HG02610 (cell line): ENCODE measurements around the gene ARGFX.
A peak's percentile ranks its signal among the peaks of the same experiment; 100 is the strongest.
"Not testable (repeated sequence)": the region's sequence is repeated elsewhere in the genome, so short reads cannot be mapped to it uniquely, and the experiment has no call there.

Experiments used
- ATAC-seq: cut with Tn5 transposase; IDR thresholded peaks from one replicate; pipeline ENCODE4 v1.9.1; 2021; ENCODE audit warnings: mild to moderate bottlenecking, moderate library complexity; ENCODE audit not compliant: unreplicated experiment

Gene ARGFX

DNA sequence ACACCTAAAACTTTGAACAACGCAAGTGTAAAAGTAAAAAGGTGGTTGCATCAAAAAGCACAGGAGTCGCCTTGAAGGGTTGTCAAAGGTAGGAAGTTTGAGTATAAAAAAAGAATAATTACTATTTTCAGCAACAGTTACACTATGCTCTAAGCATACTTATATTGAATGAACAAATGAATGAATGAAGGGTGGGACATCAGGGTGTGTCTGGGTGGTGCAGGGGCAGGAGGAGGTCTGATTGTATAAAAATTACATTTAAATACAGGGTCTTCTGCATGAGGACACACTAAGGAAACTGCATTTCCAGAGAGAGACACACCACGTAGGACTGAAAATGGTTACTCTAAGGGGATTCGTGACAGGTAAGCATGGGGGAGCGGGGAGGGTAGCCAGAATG, at the start of gene ARGFX:
TSS of gene ARGFX (plus strand) at position 301 of the 400 bp plus-strand sequence. CDS start 2,765 bp downstream, outside the sequence.
- no peak for ATAC-seq

DNA sequence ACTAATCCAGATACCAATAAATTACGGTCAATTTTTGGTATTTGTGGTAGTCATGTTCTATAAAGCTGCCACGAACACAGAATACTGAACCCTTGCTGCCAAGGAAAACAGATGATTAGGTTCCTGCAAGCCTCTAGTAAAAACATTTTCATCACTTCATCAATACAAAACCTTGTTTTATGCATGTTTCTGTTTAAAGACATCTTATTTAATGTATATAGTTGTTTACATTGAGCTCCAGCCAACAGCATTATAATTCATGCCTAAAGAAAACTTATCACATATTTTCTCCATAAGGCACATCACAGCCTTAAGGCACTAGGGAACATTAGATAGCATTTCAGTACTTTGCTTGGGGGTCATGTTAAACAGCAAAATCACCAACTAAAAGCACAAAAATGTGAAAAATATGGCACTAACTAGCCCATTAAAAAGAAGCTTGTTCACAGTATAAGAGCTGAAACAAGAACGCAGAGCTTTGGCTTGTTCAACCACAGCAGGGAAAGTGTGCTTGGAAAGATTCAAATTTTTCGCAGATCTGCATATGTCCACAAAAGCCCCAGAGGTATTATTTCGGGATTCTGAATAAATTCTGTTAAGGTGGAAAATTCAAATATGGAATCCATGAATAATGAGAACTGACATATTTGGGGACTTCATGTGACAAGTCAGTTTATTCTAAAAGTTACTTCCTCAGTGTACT, 49.6 kb upstream of the ARGFX start:
- no peak for ATAC-seq

DNA sequence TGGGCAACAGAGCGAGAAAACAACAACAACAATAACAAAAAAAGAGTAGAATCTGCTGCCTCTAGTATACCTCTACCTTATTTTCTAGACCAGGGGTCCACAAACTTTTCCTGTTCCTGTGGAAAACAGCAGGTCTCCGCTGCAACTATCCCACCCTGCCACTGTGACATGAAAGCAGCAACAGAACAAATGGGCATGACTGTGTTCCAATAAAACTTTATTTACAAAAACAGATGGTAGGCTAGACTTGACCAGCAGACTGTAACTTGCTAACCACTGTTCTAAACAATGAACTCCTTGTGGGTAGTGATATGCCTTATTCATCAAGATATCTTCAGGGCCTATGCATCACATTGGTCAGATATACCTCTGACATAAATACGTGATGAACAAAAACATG, 47.2 kb upstream of the ARGFX start:
- ATAC-seq: no peak

DNA sequence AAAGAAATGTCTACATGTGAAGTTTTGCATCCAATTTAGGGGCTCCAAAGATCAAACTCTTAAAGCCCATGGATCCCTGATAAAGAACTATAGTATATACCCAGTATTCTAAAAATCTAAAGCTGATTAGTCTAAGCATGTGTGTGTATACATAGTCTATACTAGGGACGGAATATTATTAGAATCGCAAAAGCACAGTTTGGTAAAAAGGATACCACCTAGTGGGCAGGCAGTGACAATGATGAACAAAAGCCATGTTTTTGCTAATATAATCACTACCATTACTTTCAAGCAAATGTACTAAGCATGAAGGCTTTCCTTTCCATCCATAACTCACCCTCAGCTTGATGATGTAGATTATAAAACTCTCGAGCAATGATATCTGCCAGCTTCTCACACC, 38.4 kb upstream of the ARGFX start:
- no peak for ATAC-seq

DNA sequence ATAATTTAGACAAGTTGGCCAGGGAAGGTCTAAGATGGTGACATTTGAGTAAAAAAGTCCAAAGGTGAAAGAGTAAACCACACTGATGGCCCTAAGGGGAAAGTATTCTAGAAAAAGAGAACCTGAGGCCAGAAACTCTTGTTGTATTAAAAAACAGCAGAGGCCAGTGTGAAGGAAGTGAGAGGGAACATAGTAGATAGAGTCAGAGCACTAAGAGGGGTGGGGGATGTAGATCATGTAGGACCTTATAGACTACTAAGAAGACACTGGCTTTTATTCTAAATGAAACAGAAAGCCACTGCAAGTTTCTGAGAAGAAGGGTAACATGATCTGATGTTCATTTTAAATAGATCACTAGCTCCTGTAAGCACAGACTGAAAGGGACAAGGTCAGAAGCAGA, 36.5 kb upstream of the ARGFX start:
- ATAC-seq: no peak

DNA sequence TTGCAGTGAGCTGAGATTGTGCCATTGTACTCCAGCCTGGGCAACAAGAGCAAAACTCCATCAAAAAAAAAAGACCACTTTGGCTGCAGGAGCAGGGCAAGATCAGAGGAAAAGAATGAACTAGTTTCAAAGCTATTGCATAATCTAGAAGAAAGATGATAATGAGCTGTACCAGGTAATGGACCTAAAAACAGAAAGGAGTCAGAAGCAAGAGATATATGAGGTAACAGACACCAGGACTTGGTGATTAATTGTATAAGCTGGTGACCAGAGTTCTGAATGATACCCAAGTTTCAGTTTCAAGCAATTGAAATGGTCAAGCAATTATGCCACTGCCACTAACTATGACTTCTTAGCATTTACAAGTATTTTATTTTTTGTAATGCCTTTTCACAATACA, 24.8 kb upstream of the ARGFX start:
- no peak for ATAC-seq

DNA sequence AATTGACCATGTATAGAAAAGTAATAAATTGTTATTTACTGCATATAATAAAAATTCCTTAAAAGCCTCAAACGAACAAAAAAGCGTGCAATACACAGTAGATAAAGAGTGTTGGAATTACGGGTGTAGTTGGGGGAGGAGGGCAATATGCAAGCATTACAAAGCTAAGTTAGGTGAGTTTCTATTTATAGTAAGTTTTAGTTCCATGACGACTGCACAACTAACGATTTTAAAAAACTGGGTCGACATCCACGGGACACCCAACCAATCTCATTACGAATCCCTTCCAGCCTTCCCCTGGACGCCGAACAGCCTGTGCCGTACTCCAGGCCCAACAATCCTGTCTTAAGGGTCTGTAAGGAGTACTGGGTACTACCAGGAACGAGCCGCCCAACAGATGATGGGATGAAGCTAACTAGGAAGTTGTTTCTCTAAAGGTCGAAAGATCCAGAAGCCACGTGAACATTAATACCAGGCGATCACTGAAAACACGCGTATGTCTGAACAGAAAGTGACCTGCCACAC, 22.6 kb upstream of the ARGFX start:
- no peak for ATAC-seq

DNA sequence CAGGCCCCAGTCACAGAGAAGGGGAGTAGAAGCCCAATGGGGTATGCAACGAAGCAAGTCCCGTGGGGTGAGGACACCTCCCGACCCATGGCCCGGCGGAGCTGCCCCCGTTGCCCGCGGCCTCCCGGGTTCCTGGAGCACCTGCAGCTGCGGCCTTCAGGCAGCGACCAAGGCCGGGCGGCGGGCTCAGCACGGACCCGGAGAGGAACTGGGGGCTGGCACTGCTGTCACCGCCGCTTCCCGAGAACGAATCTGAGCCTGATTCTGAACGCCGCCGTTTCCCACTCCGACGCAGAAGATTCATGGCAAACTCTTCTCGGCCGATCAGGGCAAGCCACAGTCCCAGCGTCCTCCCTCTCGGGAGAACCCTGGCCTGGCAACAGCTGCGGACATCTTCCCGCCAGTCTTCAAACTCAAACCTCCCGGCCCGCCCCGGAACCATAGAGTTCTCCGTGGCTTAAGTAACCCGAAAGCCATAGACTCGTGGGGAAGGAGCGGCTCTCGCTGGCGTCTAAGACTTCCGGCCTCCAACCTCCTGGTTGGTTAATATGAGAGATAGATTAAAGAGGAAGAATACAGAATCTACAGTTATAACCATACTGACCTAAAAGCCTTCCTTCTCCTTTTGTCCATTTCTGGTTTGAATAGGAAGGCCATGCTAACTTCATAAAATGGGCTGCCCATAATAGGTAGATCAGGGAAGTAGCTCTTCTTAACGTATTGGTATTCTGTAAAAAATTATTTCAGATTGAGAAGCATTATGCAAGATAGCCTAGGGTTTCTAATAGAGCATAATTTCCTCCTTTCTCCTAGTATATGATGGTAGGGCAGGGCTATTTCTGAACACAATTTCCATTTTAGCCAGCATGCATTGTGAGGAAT, 21.9 kb upstream of the ARGFX start, which contains the start of gene POLQ:
TSS of gene POLQ (minus strand) at position 415 of the 882 bp plus-strand sequence. CDS start at position 304, 111 bp downstream.
- peak; percentile 87 for ATAC-seq

DNA sequence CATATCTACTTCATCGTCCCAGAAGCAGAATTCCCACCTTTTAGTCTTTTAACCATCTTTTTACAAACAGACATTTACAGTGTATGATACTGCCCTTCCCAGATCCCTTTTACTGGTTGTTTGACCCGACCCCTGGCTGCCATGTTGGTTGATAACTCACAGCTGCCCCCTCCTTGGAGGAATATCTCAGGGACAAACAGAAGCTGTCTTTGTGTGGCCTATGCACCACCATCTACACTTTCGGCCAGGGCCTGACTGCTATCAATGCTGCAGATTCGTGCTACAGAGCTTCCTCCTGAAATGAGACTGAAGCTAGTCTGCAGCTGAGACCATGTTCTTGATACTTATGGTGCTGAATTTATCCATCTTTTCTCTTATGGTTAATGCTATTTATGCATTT, 15.4 kb upstream of the ARGFX start:
- no peak for ATAC-seq

DNA sequence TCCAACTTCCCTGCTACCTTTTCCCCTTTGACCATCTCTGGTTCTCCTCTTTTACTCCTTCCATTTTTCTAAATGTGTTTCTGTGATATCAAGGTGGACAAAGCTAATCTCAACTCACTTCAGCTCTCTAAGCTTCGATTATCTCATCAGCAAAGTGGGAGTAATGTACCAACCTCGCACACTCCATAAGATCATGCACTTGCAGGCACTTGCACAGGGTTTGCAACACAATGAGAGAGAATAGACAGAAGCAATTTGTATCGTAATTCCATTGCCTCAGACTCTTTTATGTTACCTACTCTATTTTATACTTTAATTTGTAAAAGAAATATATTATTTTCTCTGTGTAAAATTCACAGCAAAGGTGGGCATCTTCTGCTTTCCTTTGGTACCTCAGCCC, 15.0 kb upstream of the ARGFX start:
- no peak for ATAC-seq

DNA sequence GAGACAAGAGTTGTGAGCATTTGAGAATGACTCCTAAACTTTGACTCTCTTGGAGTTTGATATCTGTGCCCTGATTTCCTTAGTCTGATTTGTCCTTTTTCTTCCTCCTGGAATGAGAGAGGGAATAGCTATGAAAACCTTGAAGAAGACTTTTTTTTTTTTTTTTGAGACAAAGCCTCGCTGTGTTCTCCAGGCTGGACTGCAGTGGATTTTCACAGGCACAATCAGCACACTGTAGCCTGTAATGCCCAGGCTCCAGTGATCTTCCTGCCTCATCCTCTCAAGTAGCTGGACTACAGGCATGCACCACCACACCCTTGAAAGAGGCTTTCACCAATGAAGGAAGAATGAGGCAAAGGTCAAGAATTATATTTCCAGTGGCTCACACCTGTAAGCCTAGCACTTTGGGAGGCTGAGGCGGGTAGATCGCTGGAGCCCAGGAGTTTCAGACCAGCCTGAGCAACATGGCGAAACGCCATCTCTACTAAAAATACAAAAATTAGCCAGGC, 10.3 kb upstream of the ARGFX start:
- no peak for ATAC-seq

DNA sequence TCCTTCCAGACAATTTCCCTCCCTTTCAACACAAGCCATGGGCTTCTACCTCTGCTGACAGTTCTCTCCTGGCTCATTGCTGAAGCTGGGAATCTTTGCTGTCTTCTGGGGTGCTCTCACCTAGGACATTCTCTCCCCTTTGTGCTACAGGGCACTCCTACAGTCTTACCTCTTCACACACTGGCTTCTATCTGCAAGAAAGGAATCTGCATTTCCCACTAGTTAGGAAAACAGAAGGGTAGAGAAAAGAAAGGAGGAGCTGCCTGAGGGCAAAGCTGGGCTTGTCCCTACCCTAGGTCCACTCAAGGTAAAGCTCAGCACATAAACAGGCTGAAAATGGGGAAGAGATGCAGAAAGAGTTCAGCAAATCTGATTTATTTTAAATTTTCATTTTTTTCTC, 5.6 kb upstream of the ARGFX start:
- ATAC-seq: no peak

DNA sequence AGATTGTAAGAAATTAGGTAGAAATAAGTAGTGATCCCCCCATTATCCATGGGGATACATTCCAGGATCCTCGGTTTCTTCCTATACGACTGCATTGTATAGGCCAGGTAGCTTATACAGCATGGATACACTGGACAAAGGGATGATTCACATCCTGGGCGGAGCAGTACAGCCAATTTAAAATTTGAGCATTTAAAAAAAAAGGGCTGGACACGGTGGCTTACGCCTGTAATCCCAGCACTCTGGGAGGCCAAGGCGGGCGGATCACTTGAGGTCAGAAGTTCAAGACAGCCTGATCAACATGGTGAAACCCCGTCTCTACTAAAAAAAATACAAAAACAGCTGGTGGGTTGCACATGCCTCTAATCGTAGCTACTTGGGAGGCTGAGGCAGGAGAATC, 976 bp upstream of the ARGFX start:
- no peak for ATAC-seq

DNA sequence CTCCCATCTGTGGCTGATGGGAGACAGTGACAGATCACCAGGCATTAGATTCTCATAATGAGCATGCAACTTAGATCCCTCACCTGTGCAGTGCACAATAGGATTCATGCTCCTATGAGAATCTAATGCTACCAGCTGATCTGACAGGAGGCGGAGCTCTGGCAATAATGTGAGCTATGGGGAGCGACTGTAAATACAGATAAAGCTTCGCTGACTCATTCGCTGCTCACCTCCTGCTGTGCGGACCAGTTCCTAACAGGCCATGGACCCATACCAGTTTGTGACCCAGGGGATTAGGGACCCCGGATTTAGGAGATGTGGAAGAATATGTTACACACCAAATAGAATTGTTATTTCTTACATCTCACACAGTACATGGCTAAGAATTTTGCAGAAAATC, 6.7 kb downstream of the ARGFX start:
- no peak for ATAC-seq

DNA sequence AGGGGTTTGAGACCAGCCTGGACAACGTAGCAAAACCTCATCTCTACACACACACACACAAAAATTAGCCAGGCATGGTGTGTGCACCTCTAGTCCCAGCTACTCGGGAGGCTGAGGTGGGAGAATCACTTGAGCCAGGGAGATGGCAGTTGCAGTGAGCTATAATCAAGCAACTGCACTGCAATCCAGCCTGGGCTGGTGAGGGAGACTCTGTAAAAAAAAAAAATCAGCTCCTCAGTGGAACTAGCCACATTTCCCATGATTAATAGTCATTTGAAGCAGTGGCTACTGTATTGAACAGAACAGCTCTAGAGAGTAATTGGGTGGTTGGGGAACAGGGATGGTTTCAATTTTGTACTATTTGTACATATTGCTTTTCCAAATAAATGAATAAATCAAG, 13.9 kb downstream of the ARGFX start:
- no peak for ATAC-seq

DNA sequence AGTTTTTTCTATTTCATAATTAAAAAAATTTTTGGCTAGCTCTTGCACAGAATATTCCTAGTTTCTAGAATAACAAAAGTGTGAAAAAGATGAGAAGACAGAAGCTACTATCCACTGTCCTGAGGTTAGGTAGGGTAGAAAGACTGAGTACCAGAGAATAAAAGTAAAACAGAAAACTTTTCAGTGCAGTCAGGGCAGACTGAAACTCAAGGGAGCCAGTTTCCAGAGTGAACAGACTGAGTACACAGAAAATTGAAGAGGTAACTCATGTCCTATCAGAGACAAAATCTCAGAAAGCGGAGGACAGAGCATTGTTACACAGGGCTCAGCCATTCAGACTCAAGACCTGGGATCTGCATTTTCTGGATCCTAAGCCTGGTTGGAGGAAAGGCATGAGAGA, 16.7 kb downstream of the ARGFX start:
- ATAC-seq: no peak

DNA sequence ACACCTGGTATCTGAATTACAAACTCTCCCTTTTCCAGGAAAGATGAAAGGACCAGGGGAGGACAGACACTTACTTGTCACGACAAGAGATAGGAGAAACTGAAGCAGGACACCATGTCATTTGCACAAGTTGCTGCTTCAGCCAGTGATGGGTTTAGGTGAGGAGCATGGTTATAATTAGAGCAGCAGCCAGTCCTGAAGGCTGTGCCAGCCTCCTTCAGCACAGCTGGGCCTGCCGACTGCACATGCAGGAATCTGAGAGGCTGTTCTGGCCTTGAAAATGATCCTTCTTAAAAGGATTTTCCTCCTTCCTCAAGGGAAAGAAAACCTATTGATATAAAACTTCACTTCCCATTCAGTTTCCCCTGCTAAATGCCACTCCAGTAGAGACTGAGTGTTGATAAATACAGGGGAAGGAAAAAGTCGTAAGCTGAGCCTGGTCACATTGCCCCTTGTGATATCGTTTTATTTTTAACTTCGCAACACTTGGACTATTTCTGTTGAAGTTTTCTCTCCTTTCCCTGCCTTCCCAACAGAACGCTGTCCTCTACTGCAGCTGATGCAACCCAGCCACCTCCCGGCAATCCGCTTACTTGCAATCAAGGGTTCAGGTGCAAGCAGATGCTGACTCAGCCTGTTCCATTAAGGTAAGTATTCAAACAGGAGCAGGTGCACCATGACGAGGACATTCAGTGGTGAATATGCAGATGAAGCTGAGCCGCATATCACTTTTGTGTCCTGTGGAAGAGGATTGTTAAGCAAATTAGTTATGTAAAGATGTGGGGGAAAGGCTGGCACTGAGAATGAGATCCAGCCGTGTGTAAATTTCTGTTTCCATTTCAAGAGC, 25.3 kb downstream of the ARGFX start, which contains the start of gene FBXO40:
TSS of gene FBXO40 (plus strand) at position 524 of the 847 bp plus-strand sequence. CDS start 27,197 bp downstream, outside the sequence.
- ATAC-seq: no peak

DNA sequence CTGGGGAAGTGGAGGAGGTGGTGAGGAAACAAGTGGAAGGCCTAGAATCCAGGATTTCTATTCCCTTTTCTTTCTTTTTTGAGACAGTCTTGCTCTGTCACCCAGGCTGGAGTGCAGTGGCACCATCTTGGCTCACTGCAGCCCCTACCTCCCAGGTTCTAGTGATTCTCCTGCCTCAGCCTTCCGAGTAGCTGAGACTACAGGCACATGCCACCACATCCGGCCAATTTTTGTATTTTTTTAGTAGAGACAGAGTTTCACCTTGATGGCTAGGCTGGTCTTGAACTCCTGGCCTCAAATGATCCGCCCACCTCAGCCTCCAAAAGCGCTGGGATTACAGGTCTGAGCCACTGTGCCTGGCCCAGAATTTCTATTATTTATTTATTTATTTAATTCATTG, 26.1 kb downstream of the ARGFX start:
- not testable (repeated sequence) for ATAC-seq

DNA sequence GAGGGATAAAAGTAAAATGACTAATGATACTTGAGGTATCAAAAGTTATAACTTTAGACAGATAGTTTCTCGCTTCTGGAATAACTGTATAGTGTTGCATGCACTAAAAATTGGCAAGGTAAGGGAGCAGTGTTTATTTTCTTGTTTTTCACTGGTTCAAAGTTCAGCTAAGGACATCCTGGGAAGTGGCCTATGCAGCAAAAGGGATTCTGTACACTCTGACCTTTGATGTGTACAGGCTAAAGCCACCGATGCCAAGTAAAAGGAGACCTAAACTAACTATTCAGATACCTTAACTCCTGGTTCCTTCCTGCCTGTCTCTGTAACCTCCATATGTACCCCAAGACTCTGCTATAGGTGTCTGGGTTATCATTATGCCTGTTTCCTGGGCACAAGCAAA, 27.1 kb downstream of the ARGFX start:
- ATAC-seq: no peak

DNA sequence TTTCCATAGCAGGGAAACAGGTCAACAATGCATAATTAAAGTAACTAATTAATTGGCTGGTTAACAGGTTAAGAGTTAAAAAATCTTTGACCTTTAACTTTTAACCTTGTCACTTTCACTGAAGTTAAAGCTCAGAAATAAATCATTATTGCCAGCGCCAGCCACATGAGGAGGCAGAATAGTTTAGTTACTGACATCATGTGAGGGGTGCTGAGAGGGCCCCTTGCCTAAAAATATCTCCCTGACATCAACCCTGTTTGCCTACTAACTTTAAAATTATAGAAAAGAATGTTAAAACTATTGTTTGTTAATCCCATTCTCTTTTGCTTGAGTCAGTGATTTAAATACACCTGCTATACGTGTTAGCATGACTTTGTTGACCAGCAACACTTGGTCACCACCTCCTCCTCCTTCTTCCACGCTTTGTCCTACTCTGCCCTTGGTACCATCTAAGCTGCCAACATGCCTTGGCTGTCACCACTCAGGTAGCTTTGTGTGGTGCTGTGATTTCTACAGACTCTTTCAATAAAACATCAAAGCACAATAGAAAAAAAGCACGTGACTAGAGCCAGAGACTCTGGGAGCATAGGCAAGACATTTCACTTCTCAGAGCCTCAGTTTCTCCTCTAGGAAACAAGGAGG, 28.1 kb downstream of the ARGFX start:
- ATAC-seq: no peak
